Measurements from ENCODE around the gene SRSF9.
"Not testable (repeated sequence)": the region's sequence is repeated elsewhere in the genome, so short reads cannot be mapped to it uniquely, and the experiment has no call there.

Gene SRSF9

DNA sequence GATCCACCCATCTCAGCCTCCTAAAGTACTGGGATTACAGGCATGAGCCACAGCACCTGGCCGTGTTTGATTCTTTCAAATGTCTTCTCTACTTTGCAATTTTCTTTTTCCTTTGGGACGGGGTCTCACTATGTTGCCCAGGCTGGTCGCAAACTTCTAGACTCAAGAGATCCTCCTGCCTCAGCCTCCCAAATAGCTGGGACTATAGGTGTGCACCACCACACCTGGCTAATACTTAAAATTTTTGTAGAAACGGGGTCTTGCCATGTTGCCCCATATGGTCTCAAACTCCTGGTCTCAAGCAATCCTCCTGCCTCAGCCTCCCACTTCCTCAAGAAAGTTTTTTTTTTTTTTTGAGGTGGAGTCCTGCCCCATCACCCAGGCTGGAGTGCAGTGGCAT is 21.6 kb downstream of the SRSF9 start:
- no peak for DNase-seq (ENCODE audit: low spot score)

DNA sequence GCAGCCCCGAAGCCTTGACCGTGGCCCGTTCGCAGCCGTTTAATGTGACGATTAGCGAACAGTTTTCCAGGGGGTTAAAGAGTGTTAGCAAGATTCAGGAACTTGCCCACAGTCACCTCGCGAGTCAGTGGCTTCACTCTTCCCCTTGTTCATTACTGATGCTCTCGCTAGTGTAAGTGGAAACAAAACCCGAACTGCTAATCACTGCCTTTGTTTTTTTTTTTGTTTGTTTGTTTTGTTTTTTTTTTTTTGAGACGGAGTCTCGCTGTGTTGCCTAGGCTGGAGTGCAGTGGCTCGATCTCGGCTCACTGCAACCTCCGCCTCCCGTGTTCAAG is 22.7 kb downstream of the SRSF9 start:
- DNase-seq (ENCODE audit: low spot score) = not testable (repeated sequence)

DNA sequence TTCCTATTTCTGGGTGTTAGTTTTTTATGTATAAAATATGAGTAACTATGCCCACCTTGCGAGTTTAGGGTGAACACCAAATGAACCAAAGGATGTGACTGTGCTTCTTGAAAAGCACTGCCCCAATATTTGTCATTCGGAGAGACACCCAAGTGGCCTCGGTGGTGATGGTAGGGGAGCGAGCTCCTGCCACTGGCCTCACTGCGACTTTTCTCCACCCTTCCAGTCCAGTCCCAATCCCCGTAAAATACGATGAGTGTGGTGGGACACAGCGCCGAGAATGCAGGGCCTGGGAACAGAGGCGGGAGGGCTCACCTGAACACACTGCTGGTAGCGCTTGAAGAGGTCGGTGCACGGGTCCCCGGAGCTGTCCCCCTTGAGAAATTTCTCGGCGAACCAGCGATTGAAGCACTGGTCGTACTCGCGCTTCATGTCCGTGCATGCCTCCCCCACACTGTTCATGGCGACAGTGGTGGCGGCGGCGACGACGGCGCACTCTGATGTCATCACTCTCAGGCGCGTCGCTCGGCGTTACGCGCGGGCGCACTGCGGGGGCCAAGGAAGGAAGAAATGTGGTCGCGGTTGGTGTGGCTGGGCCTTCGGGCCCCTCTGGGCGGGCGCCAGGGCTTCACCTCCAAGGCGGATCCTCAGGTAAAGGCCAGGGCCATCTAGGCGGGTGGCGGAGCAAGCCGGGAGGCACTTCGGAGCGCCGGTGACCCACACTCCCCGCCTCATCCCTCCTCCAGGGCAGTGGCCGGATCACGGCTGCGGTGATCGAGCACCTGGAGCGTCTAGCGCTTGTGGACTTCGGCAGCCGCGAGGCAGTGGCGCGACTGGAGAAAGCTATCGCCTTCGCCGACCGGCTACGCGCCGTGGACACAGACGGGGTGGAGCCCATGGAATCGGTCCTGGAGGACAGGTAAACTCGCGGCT is 23.4 kb downstream of the SRSF9 start, which contains the start of the genes GATC and TRIAP1:
Gene GATC (plus strand): TSS at position 534 of the 933 bp plus-strand sequence. CDS start 37 bp downstream, at position 571.
Gene TRIAP1 (minus strand): TSS at position 474 of the 933 bp plus-strand sequence. CDS start 12 bp downstream, at position 462.
- DNase-seq (ENCODE audit: low spot score) = peak; percentile 66

DNA sequence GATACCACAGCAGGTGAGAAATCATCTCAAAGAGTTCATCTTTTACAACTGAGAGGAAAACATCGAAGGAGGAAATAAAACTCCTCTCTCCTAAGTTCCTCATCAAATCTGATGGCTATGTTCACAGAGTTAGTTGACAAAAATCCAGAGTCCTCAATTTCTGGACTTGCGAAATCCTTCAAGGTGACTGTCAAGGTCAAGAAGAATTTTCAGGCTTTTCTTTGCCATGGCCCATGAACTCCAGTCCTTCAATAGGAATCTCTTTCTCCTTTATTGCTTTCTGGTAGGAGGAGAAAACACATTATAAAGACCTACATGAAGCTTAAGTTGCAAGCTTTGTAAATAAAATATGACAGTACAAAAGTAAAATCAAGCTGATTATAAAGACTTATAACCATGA is 24.9 kb downstream of the SRSF9 start:
- DNase-seq (ENCODE audit: low spot score) = no peak

DNA sequence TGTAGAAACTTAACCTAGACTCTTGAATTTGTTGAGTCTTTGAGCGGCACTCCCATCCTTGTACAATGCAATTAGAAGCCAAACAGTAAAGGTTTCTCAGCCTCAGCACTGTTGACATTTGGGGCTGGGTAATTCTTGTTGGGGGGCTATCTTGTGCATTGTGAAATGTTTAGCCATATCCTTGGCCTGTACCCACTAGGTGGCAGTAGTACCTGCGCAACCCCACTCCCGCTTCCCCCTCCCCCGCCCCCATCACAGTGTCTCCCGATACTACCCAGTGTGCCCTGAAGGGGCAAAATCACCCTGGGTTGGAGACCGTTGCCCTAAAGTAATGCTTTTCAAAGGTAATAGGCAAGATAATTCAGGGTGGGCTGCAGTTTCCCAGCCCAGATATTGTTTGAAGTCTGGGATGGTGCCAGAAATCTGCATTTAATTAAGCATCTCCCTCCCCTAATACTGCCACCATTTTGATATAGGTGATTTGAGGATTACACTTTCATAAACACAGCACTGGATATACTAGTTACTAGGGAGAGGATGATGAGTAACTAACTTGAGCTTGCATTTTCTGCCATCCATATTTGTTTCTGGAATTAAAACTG is 29.8 kb downstream of the SRSF9 start:
- peak; percentile 69 for DNase-seq (ENCODE audit: low spot score)

DNA sequence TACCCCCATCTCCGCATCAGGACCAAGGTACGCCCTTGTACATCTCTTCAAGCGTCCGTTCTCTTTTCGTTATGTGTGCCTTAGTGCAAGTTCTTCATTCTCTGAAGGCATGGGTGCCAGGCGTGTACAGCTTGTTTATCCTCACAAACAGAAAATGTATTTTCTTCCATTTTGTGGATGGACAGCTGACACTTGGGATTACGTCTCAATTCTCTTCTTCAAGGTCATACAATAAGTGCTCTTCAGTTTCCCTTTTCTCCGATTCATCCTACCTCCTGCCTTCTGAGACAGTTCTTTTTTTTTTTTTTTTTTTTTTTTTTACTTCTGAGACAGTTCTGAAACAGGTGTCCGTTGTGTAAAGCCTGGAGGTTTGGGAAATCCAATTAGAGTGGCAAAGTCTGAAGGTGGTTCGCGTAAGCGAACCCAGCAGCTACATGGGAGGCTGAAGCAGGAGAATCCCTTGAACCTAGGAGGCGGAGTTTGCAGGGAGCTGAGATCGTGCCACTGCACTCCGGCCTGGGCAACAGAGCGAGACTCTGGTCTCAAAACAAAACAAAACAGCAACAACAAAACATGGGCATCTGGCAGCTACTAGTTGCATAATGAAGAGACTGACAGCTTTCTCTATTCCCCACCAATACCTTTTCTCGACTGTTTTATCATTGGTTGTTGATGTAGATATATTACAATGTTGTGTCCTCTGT is 30.9 kb downstream of the SRSF9 start:
- no peak for DNase-seq (ENCODE audit: low spot score)

DNA sequence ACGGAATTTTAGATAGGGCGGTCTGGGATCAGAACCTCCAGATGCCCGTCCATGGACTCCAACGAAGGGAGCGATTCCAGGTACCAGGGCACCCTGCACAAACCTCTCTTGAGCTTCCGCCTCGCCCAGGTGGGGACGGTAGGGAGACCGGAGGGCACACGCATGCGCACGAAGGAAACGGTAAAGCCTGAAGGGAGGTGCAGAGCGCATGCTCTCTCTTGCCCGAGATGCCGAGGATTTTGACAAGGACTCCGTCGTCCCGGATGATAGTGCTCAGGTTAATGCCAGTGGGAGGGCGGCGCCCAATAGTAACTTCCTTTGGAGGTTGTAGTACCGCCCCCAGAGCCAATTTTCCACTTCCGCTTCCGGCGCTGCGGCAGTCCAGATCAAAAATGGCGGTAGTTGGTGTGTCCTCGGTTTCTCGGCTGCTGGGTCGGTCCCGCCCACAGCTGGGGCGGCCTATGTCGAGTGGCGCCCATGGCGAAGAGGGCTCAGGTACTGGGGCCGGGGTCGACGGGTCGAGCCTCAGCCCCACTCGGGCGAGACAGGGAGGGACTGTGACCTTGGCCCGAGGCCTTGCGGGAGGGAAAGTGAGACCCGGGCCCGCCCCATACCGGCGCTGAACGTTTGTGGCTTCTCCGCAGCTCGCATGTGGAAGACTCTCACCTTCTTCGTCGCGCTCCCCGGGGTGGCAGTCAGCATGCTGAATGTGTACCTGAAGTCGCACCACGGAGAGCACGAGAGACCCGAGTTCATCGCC is 31.6 kb downstream of the SRSF9 start, which contains the start of gene COX6A1:
Gene COX6A1 (plus strand): TSS at position 379 of the 760 bp plus-strand sequence. CDS start 14 bp downstream, at position 393.
- peak; percentile 94 for DNase-seq (ENCODE audit: low spot score)

DNA sequence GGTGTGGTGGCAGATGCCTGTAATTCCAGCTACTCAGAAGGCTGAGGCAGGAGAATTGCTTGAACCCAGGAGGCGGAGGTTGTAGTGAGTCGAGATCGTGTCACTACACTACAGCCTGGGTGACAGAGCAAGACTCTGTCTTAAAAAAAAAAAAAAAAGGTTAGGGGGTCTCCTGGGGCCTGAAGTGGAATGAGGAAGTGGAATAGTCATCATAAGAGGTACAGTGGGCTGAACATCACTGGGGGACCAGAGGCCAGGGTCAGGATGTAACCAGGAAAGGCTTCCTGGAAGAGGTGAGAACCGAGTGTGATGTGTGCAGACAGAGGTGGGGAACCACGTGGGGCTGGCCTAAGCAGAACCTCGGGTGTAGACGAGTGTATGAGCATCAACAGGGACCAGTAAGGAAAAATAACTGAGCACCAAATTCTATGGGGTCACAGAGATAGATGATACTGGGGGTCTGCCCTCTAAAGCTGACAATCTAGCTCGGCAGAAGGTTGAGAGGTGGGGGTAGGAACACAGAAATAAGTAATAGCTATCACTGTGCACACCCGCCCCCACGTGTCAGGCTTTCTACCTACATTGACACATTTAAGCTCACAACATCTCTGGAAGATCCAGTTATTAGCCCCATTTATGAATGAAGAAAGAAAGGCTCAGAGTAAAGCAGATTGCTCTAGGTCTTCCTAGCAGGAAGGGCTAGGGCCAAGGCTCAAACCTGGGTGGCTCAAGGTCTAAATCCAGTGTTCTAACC is 36.6 kb downstream of the SRSF9 start:
- DNase-seq (ENCODE audit: low spot score) = no peak

DNA sequence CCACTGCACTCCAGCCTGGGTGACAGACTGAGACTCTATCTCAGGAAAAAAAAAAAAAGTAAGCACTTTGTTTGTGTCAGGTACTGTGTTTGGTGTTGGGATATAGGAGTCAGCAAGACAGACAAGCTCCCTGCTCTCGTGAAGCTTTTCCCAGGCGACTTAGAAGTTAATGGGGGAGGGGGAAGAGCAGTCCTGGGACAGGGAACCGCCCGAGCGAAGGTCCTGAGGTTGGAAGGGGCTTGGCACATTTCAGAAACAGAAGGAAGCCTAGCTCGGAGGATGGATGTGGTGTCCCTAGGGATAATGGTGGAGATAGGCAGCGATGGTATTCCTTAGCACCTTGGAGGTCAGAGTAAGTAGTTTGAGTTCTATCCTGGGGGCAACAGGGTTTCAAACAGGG is 40.2 kb downstream of the SRSF9 start:
- DNase-seq (ENCODE audit: low spot score) = no peak

DNA sequence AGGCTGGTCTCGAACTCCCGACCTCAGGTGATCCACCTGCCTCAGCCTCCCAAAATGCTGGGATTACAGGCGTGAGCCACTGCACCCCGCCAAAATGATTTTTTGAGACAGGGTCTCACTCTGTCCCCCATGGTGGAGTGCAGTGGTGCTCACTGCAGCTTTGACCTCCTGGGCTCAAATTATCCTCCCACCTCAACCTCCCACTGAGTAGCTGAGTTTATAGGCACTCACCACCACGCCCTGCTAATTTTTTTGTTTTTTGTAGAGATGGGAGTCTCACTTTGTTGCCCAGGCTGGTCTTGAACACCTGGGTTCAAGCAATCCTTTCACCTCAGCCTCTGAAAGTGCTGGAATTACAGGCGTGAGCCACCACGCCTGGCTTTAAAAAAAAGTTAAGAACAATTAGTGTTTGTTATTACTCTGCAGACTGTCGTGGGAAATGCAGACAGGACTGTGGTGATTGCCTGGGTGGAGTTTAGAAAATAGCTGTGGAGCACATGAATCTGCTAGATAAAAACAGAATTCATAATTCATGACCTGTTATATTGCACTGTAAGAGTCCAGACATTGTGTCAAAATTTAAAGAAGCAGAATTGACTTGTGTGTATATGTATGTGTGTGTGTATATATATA is 40.8 kb downstream of the SRSF9 start:
- DNase-seq (ENCODE audit: low spot score) = no peak

DNA sequence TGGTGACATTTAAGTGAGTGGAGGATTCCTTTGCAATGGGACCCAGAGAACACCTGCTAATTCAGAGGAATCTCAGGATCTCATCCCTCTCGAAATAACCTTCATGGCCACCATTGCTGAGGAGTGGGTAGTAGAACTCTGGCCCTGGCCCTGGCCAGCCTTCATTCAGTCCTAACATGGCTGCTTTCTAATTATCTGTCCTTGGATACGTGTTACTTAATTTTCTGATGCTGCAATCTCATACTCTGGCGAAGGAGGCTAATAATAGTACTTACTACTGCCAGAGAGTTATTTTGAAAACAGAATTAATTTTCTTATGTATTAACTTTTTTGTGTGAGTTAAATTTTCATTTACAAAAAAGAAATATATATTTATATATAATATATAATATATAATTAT is 43.8 kb downstream of the SRSF9 start:
- no peak for DNase-seq (ENCODE audit: low spot score)

DNA sequence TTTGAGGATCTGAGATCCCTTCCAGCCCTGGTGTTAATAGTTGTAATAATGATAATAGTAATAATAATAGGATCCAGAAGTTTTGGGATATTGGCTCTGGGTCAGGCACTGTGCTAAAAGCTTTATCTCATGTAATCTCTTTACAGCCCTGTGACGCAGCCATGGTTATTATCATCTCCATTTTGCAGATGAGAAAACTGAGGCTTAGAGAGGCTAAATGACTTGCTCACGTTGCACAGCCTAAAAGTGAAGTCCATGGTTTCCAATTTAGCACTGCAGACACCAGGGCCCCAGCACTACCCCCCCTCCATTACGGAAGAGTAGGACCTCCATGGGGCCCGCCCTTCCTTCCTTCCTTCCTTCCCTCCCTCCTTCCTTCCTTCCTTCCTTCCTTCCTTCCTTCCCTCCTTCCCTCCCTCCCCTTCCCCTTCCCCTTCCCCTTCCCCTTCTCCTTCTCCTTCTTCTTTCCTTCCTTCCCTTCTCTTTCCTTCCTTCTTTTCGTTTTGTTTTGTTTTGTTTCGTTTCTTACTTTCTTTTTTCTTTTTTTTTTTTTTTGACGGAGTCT is 46.6 kb downstream of the SRSF9 start:
- no peak for DNase-seq (ENCODE audit: low spot score)

DNA sequence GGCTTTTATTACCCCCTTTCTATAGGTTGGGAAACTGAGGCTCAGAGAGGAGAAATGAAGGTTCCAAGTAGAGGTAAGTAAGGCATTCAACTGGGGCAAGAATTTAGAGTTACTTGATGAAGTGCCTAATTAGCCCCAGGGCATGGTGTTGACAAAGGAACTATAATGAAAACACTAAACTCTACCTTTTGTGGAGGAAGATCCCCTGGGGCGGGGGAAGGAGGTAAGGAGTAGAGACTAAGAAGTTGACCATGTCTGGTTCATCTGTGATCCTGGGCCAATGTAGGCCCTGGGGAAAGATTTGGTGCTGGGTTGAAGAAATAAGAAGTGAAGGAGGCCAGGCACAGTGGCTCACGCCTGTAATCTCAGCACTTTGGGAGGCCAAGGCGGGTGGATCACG is 47.8 kb downstream of the SRSF9 start:
- no peak for DNase-seq (ENCODE audit: low spot score)

DNA sequence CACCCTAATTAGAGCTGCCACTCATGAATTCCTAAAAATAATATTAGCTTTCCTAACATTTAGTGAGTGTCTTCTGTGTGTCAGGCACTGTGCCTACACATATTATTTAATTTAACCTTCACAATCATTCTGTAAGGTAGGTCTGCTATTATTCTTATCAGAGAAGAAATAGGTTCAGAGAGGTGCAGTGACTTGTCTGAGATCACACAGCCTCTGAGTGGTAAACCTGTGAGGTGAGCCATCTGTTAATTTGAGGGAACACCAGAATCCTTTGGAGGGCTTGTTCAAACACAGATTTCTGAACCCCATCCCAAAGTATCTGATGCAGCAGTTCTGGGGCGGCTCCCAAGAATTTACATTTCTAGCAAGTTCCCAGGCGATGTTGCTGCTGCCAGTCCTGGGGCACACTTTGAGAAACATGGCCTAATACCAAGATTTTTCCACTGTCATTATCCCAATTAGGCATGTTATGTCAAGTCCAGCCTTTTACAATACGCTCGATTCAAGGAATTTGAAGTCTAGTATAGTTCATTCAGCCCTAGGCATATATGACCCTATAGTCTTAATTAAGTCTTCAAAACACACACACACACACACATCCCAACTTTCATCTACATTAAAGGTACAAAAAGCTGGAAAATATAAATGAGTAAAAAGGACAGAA is 51.5 kb downstream of the SRSF9 start:
- no peak for DNase-seq (ENCODE audit: low spot score)

DNA sequence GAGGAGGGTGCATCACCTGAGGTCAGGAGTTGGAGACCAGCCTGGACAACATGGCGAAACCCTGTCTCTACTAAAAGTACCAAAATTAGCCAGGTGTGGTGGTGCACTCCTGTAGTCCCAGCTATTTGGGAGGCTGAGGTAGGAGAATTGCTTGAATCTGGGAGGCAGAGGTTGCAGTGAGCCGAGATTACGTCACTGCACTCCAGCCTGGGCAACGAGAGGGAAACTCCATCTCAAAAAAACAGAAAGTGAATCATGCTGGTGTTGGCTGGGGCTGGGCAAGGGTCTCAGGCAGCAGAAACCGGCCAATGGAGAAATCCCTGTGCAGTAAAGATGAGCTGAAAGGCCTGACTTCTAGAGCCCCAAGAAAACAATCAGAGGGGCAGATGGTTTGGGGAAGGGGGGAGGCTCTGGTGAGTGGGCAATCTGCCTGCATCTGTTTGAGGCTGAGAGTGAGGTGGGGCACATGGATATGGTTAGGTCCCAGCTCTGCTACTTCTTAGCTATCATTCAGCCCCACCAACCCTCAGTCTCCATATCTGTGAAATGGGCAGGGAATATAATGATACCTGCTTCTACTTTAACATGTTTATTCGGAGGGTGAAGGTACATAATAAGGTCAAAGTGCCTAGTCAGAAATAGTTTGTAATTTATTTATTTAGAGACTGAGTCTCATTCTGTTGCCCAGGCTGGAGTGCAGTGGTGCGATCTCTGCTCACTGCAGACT is 52.9 kb downstream of the SRSF9 start:
- no peak for DNase-seq (ENCODE audit: low spot score)

DNA sequence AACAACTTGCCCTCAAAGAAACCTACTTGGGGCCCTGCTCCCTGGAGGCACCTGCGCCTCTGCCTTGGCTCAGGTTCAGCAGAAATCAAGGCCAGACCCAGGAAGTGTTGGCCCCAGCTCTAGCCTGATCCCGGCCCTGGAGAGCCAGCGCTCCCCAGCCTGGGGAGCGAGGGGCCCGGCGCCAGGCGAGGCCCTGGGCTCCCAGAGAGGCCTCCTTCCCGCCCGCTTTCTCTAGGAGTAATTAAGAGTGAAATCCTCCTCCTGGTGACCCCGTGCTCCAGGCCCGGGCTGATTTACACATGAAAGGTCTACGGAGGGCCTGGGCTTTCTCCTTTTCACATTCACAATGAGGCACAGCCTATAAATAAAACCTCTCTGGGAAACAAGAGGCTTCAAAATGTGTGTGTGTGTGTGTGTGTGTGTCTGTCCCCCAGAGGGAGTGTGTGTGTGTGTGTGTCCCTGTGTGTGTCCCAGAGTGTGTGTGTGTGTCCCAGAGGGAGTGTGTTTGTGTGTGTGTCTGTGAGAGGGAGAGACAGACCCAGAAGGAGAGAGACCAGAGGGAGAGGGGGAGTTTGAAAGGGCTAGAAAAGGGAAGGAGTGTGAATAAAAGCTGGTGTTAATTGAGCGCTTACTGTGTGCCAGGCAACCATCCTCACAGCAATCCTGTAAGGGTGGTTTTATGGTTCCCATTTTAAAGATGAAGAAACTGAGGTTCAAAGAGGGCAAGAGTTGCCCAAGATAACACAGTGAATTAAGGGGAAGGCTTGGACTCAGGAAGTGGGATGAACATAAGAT is 55.5 kb downstream of the SRSF9 start:
- DNase-seq (ENCODE audit: low spot score) = no peak

DNA sequence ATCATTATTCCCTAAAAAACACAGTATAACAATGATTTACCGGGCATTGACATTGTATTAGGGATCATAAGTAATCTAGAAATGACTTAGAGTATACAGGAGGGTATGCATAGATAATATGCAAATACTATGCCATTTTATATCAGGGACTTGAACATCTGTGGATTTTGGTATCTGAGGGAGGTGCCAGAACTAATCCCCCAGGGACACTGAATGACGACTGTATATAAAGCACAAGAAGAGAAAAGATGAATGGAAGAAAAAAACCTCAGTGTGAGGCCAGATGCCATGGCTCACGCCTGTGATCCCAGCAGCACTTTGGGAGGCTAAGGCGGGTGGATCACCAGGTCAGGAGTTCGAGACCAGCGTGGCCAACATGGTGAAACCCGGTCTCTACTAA is 57.1 kb downstream of the SRSF9 start:
- DNase-seq (ENCODE audit: low spot score) = no peak
